ENCODE measurements around the gene NFATC2. TPM values are rescaled to one million over a fixed set of nuclear protein-coding genes. Genes with fewer than 3 reads are reported as not detected.

The NFATC2 gene
- total and polyA plus RNA-seq, 9 donors = 2.2 to 9.4 (median 5.1) TPM

DNA sequence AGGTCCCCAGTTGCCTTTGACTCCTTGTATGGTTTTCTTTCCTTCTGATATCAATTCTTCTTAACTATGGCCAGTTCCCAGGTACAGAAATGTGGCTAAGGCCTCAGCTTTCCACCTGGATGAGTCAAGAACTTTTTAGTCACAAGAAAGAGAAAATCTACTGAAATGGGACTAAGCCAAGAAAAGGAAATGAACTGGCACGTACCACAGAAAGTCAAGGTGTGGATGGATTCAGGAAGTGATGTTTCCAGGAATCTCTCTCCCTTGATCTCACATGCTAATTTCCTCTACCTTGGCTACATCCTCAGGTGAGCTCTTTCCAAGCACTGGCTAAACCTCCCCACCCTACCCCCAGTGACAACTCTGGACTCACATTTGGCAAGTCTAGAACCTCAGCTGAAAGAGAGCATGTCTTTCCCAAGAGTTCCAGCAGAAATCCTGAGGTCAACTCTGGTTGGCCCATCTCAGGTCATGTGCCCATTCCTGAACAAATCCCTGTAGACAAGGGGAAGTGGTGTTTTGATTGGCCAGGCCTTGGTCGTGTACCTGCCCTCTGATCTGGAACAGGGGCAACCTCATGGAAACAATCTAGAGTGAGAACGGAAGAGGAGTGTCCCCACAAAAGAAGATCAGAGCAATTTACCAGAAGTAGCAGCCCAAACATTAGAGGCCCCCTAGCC, 205.3 kb downstream of the NFATC2 start:
- Histone ChIP-seq H3K9me3 (no peaks in the 10 kb centered on the region), H3K4me3 (no peak overlapping the region), H3K4me1 (ENCODE audit: insufficient read depth) (no peaks in the 10 kb centered on the region), H3K27ac (no peak overlapping the region), H3K27me3 (no peaks in the 10 kb centered on the region), H3K36me3 (no peaks in the 10 kb centered on the region)
- WGBS, 3 donors = 72 to 84% (median 78%) methylated on average over 3 of the region's 3 CpGs
- intact Hi-C loops (cut with DNase I) = no loop called here
- DNase-seq = no peak
- TF ChIP-seq POLR2A (IDR thresholded peaks at IDR 0.05) = no peak
- no peak for TF ChIP-seq EP300 (IDR thresholded peaks at IDR 0.05)
- TF ChIP-seq, protein P1, sequence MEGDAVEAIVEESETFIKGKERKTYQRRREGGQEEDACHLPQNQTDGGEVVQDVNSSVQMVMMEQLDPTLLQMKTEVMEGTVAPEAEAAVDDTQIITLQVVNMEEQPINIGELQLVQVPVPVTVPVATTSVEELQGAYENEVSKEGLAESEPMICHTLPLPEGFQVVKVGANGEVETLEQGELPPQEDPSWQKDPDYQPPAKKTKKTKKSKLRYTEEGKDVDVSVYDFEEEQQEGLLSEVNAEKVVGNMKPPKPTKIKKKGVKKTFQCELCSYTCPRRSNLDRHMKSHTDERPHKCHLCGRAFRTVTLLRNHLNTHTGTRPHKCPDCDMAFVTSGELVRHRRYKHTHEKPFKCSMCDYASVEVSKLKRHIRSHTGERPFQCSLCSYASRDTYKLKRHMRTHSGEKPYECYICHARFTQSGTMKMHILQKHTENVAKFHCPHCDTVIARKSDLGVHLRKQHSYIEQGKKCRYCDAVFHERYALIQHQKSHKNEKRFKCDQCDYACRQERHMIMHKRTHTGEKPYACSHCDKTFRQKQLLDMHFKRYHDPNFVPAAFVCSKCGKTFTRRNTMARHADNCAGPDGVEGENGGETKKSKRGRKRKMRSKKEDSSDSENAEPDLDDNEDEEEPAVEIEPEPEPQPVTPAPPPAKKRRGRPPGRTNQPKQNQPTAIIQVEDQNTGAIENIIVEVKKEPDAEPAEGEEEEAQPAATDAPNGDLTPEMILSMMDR (IDR thresholded peaks at IDR 0.05) = no peak

Small RNAs within 50 kb of the gene (microRNA-seq; reads per million reads assigned to microRNA genes)
- 0 to 0.75 (median 0.16) reads per million in 3 donors for gene MIR3194

Small RNAs within 50 kb of the gene (small RNA-seq; reads per million reads assigned to genes)
- not detected for gene MIR3194

Other genes starting within 250 kb of the NFATC2 start
- 10 to 100 TPM; 20.0 to 44.6 (median 34.9) TPM for gene ATP9A, start 225.7 kb upstream of the NFATC2 start, total RNA-seq
- 10 to 100 TPM; 12.9 to 27.8 TPM for gene ATP9A, start 225.7 kb upstream of the NFATC2 start, polyA plus RNA-seq